ENCODE results near the gene RNF7. TPM values are rescaled to one million over a fixed set of nuclear protein-coding genes. Genes with fewer than 3 reads are reported as not detected.

RNF7 gene
- total and polyA plus RNA-seq, 9 of the 15 experiments (the other 6 are each of a cell fraction or from before 2014, with no cell fraction given), result 38.8 to 133 (median 80.5) TPM

DNA sequence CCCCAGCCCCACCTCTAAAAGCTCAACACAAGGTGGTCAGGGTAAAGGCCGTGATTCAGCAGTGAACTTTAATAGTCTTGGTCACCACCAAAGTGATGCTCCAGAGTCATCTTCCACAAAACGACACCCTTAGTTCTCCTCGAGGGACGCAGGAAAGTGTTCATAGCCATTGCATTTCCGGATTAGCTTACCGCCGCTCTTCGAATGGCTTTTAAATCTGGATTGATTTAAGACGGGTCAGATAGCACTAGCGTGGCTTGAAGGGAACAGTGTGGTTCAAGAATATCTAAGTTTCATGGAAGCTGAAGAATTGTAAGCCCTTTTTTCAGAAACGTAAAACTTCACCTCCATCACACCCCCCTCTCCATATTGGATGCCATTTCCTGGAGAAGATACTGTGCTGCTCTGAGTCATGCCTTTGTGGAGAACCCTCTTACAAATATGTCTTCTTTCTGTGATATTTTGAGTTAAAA lies 829 bp downstream of the RNF7 start (continued):
- TF ChIP-seq, protein P1, sequence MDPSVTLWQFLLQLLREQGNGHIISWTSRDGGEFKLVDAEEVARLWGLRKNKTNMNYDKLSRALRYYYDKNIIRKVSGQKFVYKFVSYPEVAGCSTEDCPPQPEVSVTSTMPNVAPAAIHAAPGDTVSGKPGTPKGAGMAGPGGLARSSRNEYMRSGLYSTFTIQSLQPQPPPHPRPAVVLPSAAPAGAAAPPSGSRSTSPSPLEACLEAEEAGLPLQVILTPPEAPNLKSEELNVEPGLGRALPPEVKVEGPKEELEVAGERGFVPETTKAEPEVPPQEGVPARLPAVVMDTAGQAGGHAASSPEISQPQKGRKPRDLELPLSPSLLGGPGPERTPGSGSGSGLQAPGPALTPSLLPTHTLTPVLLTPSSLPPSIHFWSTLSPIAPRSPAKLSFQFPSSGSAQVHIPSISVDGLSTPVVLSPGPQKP (CRISPR knock-in tag; IDR thresholded peaks at IDR 0.05), result no peak
- TF ChIP-seq, protein P2, sequence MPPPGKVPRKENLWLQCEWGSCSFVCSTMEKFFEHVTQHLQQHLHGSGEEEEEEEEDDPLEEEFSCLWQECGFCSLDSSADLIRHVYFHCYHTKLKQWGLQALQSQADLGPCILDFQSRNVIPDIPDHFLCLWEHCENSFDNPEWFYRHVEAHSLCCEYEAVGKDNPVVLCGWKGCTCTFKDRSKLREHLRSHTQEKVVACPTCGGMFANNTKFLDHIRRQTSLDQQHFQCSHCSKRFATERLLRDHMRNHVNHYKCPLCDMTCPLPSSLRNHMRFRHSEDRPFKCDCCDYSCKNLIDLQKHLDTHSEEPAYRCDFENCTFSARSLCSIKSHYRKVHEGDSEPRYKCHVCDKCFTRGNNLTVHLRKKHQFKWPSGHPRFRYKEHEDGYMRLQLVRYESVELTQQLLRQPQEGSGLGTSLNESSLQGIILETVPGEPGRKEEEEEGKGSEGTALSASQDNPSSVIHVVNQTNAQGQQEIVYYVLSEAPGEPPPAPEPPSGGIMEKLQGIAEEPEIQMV (tag; conservative IDR thresholded peaks at IDR 0.05; ENCODE audit: low read depth), result no peak
- TF ChIP-seq NFE2 (IDR thresholded peaks at IDR 0.05; ENCODE audit: low read depth) (peak; percentile 31; the same call in 1 of the 2 replicates), MEIS2 (IDR thresholded peaks at IDR 0.05; ENCODE audit: partially characterized antibody) (peak; percentile 3), BRCA1 (IDR thresholded peaks at IDR 0.05) (no peak), BRCA1 (CRISPR knock-in tag; IDR thresholded peaks at IDR 0.05) (no peak)

DNA sequence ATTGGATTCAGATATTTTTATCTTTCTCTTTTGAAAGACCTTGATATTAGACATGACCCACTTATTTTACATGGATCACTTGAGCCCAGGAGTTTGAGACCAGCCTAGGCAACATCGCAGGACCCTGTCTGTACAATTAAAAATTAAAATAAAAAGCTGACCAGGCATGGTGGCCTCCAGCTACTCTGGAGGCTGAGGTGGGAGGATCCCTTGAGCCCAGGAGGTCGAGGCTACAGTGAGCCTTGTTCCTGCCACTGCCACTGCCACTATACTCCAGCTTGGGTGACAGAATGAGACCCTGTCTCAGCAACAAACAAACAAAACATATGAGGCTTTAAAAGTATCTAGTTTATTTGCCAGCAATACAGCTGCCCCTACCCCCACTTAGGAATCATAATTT lies 1.6 kb downstream of the RNF7 start:
- DNase-seq (ENCODE audit: extremely low read depth in 1 of 4, low spot score in 3 of 4), result no peak
- Histone ChIP-seq H3K9me1 (ENCODE audit: control insufficient read depth, insufficient read depth, low read length) (no peaks in the 10 kb centered on the region), H4K20me1 (replicated peaks; ENCODE audit: control insufficient read depth, insufficient read depth, low read length) (no peaks in the 10 kb centered on the region), H3K4me1 (replicated peaks in 1 of 2; ENCODE audit: control insufficient read depth in 2 of 2, insufficient read depth in 2 of 2, low read length in 2 of 2) (peaks cover 10 to 33% of the 10 kb centered on the region in 2 experiments), H3K79me2 (ENCODE audit: control insufficient read depth, insufficient read depth, low read length) (peaks cover 62% of the 10 kb centered on the region), H3K4me2 (ENCODE audit: insufficient read depth, low read length) (peak overlapping the region; percentile 97), H3K9me3 (replicated peaks; ENCODE audit: control insufficient read depth, insufficient read depth, low read depth, low read length) (no peaks in the 10 kb centered on the region), H3K27ac (ENCODE audit: extremely low read depth, low read depth, low read length) (peak overlapping the region; percentile 88), H3K4me3 (peak overlapping the region; percentile 92), H3K27me3 (ENCODE audit: control insufficient read depth in 2 of 2, insufficient read depth in 2 of 2, low read length in 2 of 2) (no peaks in the 10 kb centered on the region), H3K36me3 (ENCODE audit: control insufficient read depth, insufficient read depth, low read length) (peaks cover 31% of the 10 kb centered on the region; the same call in 2 of the 3 replicates), H2AFZ (ENCODE audit: low read depth, low read length) (no peak overlapping the region), H3K9ac (ENCODE audit: insufficient read depth in 1 of 2, low read depth in 2 of 2, low read length in 2 of 2) (peak overlapping the region; percentile 87 to 90; a peak in 3 of 4 replicates)
- ChIA-PET POLR2A (interaction anchor here (0.6 to 1.8 kb wide), 8 partner anchors 10 to 281 kb away, joined by 3 to 11 read pairs (median 3); partner anchors contain the start of gene GRK7), CTCF (ENCODE audit: low intra/inter-chr PET ratio) (interaction anchor here (2.2 to 2.5 kb wide), 2 partner anchors 136 to 163 kb away, joined by 5 to 16 read pairs; no protein-coding TSS in a partner anchor)
- BruUV-seq (replicated peaks), result no TSS peak
- FAIRE-seq, result no peak
- in situ Hi-C loops (cut with MboI) (loop anchor here (5.0 kb wide), 1 partner anchor 133 kb away; no protein-coding TSS in a partner anchor), intact Hi-C loops (cut with micrococcal nuclease) (loop anchor here (2.0 to 5.0 kb wide), 4 partner anchors 95 to 279 kb away; no protein-coding TSS in a partner anchor)
- whole genome bisulfite sequencing (ENCODE audit: insufficient coverage, low coverage, missing lambda C conversion rate), result 17% methylated on average over 2 of the region's 2 CpGs
- no peak for ATAC-seq
- TF ChIP-seq CBX8 (IDR thresholded peaks at IDR 0.05; ENCODE audit: borderline replicate concordance, extremely low read depth, low read depth, low read length, poor library complexity, severe bottlenecking) (no peak), KDM2B (CRISPR knock-in tag; IDR thresholded peaks at IDR 0.05) (no peak), ZBTB8A (IDR thresholded peaks at IDR 0.05; ENCODE audit: partially characterized antibody) (no peak), JUND (IDR thresholded peaks at IDR 0.05; ENCODE audit: borderline replicate concordance, low read depth, low read length) (no peak), JUND (tag; IDR thresholded peaks at IDR 0.05; ENCODE audit: borderline replicate concordance, low read depth, low read length) (no peak), BACH1 (tag; IDR thresholded peaks at IDR 0.05) (no peak), MTA1 (IDR thresholded peaks at IDR 0.05; ENCODE audit: borderline replicate concordance) (no peak)
- TF ChIP-seq, protein P3, sequence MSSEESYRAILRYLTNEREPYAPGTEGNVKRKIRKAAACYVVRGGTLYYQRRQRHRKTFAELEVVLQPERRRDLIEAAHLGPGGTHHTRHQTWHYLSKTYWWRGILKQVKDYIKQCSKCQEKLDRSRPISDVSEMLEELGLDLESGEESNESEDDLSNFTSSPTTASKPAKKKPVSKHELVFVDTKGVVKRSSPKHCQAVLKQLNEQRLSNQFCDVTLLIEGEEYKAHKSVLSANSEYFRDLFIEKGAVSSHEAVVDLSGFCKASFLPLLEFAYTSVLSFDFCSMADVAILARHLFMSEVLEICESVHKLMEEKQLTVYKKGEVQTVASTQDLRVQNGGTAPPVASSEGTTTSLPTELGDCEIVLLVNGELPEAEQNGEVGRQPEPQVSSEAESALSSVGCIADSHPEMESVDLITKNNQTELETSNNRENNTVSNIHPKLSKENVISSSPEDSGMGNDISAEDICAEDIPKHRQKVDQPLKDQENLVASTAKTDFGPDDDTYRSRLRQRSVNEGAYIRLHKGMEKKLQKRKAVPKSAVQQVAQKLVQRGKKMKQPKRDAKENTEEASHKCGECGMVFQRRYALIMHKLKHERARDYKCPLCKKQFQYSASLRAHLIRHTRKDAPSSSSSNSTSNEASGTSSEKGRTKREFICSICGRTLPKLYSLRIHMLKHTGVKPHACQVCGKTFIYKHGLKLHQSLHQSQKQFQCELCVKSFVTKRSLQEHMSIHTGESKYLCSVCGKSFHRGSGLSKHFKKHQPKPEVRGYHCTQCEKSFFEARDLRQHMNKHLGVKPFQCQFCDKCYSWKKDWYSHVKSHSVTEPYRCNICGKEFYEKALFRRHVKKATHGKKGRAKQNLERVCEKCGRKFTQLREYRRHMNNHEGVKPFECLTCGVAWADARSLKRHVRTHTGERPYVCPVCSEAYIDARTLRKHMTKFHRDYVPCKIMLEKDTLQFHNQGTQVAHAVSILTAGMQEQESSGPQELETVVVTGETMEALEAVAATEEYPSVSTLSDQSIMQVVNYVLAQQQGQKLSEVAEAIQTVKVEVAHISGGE (CRISPR knock-in tag; IDR thresholded peaks at IDR 0.05), result no peak

All from K562 (cell line).